DMS 273 (cell line): ENCODE data around the gene GSTCD.
"Not testable (repeated sequence)": the region's sequence is repeated elsewhere in the genome, so short reads cannot be mapped to it uniquely, and the experiment has no call there.

Experiments used
- DNase-seq: peaks from one replicate; lab custom pipeline; 2025; ENCODE audit not compliant: unreplicated experiment; lab: John Stamatoyannopoulos, UW

The GSTCD gene

GRCh38 chr4:105807496-105807895, 98.9 kb downstream of the GSTCD start:
- DNase-seq: no peak

- DNase-seq: no peak
Measured at GRCh38 chr4:105808030-105808749, 99.6 kb downstream of the GSTCD start.

GRCh38 chr4:105808750-105809041, 100.1 kb downstream of the GSTCD start:
- no peak for DNase-seq

GRCh38 chr4:105815701-105816100, 107.1 kb downstream of the GSTCD start:
- DNase-seq: no peak

GRCh38 chr4:105822061-105822460, 113.5 kb downstream of the GSTCD start:
- no peak for DNase-seq

GRCh38 chr4:105828074-105828473, 119.5 kb downstream of the GSTCD start:
- DNase-seq: no peak

GRCh38 chr4:105831189-105831588, 122.6 kb downstream of the GSTCD start:
- DNase-seq: no peak

GRCh38 chr4:105835177-105835576, 126.6 kb downstream of the GSTCD start:
- DNase-seq: no peak

- no peak for DNase-seq
Measured at GRCh38 chr4:105836537-105836936, 128.0 kb downstream of the GSTCD start.

GRCh38 chr4:105837037-105837436, 128.5 kb downstream of the GSTCD start:
- no peak for DNase-seq

GRCh38 chr4:105838082-105838481, 129.5 kb downstream of the GSTCD start:
- no peak for DNase-seq

- DNase-seq: no peak
Measured at GRCh38 chr4:105840426-105841174, 132.0 kb downstream of the GSTCD start.

- no peak for DNase-seq
Measured at GRCh38 chr4:105843941-105844340, 135.4 kb downstream of the GSTCD start.

GRCh38 chr4:105845559-105845958, 137.0 kb downstream of the GSTCD start:
- no peak for DNase-seq

- not testable (repeated sequence) for DNase-seq
Measured at GRCh38 chr4:105848359-105848758, 139.8 kb downstream of the GSTCD start.

GRCh38 chr4:105851196-105851595, 142.6 kb downstream of the GSTCD start:
- no peak for DNase-seq

- not testable (repeated sequence) for DNase-seq
Measured at GRCh38 chr4:105852230-105852629, 143.6 kb downstream of the GSTCD start.

GRCh38 chr4:105858466-105859040, 150.0 kb downstream of the GSTCD start:
- no peak for DNase-seq

GRCh38 chr4:105859233-105859632, 150.6 kb downstream of the GSTCD start:
- no peak for DNase-seq

- DNase-seq: no peak
Measured at GRCh38 chr4:105870963-105871362, 162.4 kb downstream of the GSTCD start.

- DNase-seq: no peak
Measured at GRCh38 chr4:105871997-105872396, 163.4 kb downstream of the GSTCD start.

- DNase-seq: no peak
Measured at GRCh38 chr4:105875233-105875632, 166.6 kb downstream of the GSTCD start.
